HG03520 (cell line): ENCODE data around the gene CNOT2.

Experiments
- ATAC-seq: cut with Tn5 transposase; IDR thresholded peaks from one replicate; pipeline ENCODE4 v1.9.1; 2021; ENCODE audit warnings: mild to moderate bottlenecking, moderate library complexity; ENCODE audit not compliant: unreplicated experiment

Gene CNOT2

DNA sequence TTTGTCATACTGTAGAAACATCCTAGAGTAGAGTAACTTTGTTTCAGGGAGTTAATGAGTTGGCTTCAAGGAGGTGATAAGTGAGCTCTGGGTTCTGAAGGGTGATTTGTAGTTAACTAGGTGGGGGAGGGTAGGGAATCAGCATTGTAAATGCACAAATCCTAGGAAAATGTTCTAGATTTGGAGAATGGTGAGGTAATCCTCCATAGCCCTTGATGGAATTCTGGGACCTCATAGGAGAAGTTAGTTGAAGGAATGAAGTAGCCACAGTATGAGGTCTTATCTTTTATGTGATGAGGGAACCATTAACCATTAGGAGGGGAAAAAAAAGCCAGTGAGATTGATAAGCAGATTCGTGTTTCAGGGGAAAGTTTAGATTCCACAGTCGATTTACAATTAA is 8.0 kb downstream of the CNOT2 start:
- ATAC-seq, result no peak

DNA sequence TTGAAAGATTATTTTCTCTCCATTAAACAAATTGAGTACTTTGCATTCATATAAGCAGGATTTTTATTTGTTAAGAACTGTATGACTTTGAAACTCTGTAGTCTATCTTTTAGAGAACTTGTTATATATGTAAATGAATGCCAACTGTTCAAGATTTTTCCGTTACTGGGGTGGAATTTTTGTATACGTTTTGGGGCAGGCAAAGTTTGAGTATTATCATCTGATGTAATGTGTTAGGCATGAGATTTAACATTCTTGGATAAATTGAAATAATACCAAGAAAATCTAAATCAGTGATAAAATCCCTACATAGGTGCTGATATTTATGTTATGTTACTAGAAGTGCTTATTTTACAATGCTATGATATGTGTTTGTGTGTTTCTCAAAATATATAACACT is 8.4 kb downstream of the CNOT2 start:
- no peak for ATAC-seq

DNA sequence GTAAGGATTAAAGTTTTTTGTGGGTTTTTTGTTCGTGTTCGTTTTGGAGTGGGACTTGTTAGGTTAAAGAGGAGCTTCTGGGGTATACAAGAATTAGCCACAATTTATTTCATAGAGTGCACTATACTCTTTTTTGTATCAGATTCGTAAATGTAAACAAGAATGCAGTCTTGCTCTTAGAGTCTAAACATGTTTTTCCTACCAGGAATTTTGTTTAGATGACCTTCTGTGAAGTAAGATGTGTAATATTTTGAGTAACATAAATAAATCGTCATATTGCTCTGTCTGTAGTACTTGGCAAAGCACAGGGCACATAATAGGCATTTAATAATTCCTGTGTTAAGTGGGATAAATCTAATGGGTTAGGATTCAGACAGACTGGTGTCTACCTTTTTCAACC is 9.6 kb downstream of the CNOT2 start:
- no peak for ATAC-seq

DNA sequence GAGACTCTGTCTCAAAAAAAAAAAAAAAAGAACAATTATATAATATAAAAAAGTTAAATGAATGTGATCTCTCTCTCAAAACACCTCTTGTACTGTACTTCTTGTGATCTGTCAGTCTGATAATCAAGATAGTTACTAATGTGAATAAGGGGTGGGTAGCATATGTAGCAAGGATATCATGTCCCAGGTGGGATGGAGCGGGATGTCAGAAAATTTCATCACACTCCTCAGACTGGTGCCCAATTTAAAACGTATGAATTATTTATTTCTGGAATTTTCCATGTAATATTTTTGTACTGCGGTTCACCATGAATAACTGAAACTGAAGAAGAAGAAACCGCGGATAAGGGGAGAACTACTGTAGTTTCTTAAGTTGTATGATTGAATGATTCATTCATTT is 11.0 kb downstream of the CNOT2 start:
- ATAC-seq, result no peak

DNA sequence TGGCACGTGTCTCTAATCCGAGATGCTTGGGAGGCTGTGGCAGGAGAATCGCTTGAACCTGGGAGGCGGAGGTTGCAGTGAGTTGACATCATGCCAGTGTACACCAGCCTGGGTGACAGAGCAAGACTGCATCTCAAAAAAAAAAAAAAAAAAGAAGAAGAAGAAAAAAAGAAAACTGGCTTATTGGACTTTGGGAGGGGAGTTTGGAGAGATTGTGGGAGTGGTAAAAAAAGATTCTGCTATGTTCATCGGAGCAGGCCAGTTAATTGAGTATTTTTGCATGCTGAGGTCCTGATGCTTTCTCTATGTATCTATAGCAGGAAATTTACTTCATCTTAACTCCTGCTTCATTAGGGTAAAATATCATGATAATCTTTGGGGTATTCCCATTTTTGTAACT is 11.6 kb downstream of the CNOT2 start:
- no peak for ATAC-seq

DNA sequence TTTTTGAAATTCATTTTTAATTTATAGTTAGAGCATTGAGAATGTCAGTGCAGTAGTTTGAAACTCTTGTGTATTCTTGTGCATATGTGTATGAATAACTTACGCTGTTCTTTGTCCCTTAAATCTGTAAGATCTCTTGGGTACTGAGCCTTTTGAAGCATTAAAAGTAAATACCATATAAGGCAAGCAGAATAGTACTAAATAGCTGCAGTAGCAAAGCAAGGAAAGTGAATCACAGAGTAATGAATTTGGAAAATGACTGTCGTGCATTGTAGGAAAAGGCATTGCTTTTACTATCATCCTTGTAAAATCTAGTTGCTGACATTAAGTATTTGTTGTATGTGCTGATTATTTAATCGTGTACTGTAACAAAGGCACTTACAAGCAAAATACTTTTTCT is 12.1 kb downstream of the CNOT2 start:
- ATAC-seq, result no peak

DNA sequence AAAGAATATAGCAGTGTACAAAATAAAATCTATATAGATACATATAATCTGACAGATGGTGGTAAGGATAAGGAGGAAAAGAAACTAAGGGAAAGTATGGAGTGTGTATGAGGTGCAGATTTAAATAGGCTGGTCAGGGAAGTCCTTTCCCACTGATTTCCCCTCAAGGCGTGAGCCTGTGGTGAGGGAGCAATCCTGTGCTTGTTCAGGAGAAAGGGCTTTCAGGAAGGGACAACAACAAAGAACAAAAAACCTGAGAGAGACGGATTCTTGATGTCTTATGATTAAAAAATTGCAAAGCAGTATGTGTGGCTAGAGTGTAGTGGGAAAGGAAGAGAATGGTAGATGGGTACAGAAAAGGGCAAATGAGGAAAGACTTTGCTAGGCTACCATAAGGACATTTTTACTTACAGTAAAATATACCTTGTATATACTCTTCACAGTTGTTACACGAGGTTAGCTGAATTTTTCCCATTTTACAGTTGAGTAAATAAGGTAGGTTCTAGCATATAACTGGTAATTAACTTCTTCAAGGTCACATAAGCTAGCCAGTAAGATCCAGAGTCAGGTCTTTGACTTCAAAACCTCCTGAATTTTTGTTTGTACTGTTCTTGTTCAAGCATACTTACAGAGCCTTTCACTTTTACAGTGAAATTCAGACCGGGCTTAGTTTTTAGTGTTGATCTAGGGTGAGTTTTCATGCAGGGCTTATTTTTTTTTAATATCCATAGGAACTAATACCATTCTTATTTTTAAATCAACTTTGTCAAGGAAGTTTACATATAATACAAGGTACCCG is 15.6 kb downstream of the CNOT2 start:
- no peak for ATAC-seq

DNA sequence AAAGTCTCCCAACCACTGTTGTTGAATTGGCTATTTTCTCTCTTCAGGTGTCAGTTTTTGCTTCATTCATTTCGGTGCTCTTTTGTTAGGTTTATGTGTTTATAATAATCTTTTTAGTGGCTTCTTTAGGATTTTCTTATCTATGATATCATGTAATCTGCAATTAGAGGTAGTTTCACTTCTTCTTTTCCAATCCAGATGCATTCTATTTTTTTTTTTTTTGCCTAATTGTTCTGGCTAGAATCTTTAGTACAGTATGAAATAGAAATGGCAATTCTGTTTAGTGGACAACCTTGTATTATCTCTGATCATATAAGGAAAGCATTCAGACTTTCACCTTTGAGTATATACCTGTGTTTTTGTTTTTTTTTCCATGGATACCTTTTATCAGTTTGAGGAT is 17.4 kb downstream of the CNOT2 start:
- ATAC-seq, result peak; percentile 47

DNA sequence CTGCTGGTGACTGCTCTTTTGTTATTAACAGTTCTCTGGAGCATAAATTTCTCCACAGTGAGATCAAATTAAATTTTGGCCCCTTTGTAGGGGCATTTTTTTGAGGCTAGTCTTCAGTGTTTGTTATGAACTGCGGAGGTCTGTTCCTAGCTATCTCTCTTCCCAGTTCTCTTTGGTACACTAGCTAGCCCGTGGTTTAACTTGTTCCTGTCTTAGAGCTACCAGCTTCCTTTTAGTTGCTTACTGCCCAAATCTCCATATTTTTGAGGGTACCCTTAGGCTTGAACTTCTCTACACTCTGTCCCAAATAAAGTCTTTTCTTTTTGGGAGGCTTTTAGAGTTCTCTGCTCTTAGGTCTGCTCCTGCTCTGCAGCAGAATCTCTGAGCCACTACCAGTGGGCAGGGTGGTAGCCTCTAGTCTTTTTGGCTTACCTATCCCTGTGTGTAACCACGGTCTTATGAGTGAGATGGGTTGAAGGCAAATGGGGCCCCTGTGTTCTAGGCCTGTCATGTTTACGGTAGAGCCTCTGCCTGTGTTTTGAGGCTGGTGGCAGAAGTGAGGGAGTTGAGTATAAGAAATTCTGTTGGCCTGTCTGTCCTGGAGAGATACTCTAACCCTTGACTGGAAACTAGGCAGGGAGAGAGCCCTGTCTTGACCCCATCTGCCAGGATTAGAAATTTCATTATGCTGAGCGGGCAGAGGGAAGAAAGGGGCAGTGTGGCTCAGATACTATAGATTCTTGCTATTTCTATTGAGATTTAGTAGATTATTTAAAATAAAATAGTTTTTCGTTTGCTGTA is 21.0 kb downstream of the CNOT2 start:
- no peak for ATAC-seq

DNA sequence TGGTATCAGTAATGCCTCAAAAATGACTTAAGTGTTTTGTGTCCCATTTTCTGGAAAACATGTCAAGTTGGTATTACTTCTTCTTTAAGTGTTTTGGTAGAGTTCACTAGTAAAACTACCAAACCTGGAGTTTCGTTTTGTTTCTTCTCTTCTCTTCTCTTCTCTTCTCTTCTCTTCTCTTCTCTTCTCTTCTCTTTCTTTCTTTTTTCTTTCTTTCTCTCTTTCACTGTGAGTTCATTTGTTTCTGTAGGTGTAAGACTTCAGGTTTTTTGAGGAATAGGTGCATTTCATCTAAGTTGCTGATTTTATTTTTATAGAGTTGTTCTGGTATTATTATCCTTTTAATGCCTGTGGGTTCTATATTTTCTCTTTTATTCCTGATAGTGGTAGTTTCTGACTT is 21.9 kb downstream of the CNOT2 start:
- ATAC-seq, result no peak

DNA sequence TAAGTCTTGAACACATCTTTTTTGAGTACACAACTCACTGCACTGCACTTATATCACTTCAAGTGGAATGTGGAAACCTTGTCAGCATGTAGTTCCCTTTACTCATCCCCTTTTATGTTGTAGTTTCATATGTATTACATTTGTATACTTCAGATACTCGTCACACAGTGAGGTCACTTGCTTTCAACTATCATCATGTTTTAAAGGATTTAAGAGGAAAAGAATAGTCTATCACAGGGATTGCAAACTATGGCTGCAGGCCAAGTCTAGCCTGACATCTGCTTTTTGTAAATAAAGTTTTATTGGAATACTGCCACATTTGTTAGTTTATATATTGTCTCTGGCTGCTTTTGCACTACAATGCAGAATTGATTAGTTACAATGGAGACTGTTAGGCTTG is 24.3 kb downstream of the CNOT2 start:
- ATAC-seq, result no peak

DNA sequence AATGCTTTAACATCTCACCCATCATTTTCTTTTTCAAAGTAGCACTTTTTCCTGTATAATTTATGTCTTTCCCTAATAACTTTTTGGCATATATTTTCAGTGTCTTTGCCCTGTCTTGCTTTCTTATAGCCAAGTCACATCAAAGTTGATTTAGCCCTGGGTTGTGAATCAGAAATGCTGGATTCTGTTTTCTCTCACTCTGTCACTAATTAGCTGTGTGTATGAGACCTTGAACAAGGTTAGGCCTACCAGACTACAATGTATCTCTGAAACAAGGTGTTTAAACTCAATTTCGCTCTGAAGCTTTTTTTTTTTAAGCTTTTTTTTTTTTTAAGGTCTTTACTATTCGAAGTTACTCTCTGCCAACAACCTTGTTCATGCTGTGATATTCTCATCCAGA is 25.7 kb downstream of the CNOT2 start:
- ATAC-seq, result no peak

DNA sequence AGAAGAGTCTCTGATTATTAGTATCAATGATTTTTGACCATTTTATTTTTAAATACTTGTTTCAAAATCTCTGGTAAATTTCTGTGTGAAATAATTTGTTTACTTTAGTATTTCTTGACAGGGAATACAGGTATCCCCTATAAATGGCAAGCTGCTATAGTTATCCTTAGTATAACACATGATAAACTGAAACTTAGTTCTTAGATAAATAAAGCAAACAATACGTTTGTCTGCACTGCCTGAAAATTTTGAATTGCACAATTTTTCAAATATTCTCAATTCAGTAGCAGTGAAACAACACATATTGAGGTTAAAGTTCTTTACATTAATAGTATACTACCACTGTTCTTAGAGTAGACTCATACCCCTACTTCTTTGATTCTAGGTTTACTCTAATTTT is 26.9 kb downstream of the CNOT2 start:
- ATAC-seq, result no peak

DNA sequence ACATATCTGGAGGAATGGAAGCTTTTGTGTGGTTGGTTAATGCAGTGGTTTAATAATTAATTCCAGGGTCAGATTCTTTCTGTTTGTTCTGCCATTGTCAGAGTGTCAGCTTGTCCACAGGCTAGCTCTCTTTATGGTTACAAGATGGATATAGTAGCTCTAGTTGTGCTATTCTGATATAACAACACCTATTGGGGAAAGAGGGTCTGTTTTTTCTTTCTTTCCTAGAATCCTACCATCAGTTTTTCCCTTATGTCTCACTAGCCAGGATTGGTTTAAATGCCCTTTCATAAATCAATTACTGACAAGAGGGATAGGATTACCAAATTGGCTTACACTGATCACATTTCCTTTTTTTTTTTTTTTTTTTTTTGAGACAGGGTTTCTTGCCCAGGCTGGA is 27.8 kb downstream of the CNOT2 start:
- no peak for ATAC-seq

DNA sequence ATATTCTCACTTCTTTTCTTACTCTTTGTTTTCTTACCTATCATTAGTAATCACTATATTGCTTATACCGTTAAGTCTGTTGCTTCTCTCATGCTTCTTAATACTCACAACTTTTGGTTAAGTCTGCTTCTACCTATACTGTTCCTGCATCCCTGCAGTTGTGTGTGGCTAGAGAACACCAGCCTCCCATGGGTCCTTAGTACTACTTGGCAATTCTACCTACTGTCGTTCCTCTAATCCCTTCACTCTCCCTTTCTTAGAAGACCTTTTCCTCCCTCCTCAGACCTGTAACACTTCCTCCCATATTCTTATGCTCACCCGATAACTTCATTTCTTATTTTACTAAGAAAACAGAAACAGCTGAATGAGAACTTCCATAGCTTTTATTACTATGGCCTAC is 29.3 kb downstream of the CNOT2 start:
- no peak for ATAC-seq

DNA sequence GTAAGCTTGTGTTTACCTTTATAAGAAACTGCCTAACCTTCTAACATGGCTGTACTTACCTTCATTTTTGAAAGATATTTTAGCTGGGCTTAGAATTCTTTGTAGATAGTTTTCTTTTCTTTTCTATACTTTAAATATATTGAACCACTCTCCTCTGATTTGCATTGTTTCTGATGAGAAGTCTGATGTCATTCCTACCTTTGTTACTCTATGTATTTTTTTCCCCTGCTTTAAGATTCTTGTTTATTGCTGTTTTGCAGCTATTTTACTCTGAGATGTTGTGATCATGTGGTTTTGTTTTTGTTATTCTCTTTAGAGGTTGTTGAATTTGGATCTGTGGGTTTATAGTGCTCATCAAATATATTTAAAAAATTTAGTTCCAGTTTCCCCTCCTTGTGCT is 31.8 kb downstream of the CNOT2 start:
- ATAC-seq, result no peak

DNA sequence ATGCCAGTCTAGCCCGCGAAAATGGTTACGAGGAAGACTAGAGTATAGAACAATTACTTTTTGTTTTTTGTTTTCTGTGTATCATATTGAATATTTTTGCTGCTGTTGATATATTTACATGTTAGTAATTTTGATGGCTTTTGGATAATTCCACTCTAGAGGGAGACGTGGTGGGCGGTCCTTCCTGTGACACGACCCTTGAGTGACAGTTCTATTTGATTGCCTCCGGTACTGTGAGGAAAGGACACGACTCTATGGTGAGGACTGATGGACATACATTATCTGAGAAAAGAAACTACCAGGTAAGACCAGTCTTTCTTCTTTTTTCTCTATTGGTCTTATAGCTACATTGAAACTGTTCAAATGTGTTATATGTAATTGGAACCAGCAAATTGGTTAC is 34.7 kb downstream of the CNOT2 start:
- ATAC-seq, result no peak

DNA sequence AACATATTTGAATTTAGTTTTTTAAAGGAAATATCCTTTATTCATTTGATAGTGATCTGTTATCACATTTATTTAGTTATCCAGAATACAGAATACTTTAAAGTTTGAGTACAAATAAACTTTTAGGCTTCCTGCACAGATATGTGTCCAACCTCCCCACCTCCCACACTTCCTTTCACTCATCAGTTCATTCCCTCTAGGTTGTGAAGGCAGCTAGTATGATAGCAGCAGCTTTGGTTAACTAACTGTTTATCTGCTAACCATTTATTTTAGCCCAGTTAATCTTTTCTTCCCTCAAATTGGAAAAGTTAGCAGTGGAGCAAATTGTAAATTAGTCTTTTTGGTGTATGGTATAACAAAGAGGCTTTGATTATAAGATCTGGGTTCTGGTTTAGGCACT is 35.7 kb downstream of the CNOT2 start:
- no peak for ATAC-seq

DNA sequence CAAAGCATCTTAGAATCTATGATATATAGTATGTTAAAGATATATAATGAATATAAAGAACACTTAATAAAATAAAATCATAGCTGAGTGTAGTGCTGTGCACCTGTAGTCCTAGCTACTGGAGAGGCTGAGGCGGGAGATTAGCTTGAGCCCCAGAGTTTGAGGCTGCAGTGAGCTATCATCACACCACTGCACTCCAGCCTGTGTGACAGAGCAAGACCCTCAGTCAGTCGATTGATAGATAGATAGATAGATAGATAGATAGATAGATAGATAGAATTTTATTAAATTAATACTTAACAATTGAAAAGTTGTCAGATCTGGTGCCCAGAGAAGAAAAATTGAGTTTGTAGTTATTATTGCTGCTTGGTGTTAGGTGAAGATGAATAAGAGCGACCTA is 40.0 kb downstream of the CNOT2 start:
- ATAC-seq, result no peak

DNA sequence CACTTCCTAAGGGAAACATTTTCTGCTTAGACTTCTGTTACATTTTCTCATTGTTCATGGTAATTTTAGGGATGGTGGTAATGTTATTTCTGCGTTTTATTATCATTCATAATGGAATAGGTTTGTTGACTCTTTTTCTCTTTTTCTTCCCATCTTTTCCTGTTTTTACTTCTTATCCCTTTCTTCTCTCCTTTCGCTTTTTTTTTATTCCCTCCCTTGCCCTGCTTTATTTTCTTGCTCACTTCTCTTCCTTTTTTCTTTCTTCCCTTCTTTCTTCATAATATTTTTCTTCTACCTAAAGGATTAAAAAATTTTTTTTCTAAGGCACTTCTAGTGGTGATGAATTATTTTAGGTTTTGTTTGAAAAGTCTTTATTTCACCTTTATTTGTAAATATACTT is 45.6 kb downstream of the CNOT2 start:
- no peak for ATAC-seq

DNA sequence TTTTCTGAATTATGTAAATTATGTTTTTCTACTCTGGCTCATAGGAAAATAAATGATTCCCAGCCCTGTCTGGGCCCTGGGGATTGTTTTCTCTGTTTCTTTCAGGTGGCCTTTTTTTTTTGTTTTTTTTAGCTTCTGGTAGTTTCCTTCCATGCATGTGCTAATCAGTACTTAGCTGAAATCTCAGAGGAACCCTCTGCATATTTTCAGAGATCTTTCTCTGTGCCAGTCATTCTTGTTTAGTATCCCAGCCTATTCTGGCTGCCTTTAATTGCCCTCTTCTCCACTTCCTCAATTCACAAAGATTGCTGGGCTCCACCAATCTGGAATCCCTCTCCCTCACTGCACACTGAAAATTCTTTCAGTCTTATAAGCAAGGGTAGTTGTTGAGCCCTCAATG is 46.9 kb downstream of the CNOT2 start:
- no peak for ATAC-seq

DNA sequence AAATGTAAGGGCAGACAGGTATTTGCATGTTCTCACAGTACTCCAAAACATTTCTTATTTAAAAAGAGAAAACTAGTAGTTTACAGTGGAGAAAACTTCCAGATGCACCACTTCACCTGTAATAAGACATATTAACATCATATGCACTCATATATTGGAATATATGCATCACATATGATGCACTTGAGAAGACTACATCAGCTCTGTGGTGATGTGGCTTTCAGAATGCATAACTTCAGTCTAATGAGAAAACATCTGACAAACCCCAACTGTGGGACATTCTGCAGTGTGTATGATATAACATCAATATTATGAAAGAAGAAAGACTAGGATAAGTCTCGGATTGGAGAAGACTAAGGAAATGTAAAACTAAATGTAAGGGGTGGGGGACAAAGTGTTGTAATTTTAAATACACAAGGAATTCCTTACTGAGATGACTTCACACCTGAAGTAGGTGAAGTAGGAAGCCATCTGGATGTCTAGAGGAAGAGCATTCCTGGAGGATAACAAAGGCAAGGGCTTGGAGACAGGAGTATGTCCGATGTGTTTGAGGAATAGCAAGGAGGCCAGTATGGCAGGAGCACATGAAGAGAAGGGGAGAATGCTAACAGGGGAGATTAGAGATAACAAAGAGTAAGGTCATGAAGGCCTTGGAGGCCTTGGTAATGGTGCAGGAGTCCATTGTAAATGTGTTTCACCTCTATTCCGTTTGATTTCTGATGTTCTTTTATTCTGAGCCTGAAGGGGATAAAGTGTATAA is 49.0 kb downstream of the CNOT2 start:
- no peak for ATAC-seq
